GM18507 (cell line): Measurements from ENCODE around the gene KLK1.
A peak's percentile ranks its signal among the peaks of the same experiment; 100 is the strongest.

Experiments used
- DNase-seq: peaks from one replicate; pipeline ENCODE4 v3.0.0; 2011; ENCODE audit warnings: low read depth; ENCODE audit not compliant: insufficient read length; ENCODE audit errors: extremely low spot score
- FAIRE-seq: peaks from 2 replicates; lab custom pipeline; 2011; peaks lifted over from hg19 to GRCh38; lab: Jason Lieb, UNC

The KLK1 gene

GRCh38 chr19:50823389-50824042 is at the start of gene KLK1:
Gene KLK1 (minus strand): TSS chr19:50823787. CDS start chr19:50823748, 39 bp downstream.
- no peak for FAIRE-seq
- no peak for DNase-seq

- FAIRE-seq (no peak), DNase-seq (no peak)
Measured at GRCh38 chr19:50873056-50873455, 49.5 kb upstream of the KLK1 start, which contains the start of gene KLK2. Gene KLK2 (plus strand): TSS chr19:50873439. CDS start chr19:50873474, 35 bp downstream.

GRCh38 chr19:50870417-50871089 is 47.0 kb upstream of the KLK1 start:
- DNase-seq (no peak), FAIRE-seq (no peak)

GRCh38 chr19:50869479-50869878 is 45.9 kb upstream of the KLK1 start:
- DNase-seq = no peak
- no peak for FAIRE-seq

- DNase-seq = no peak
- FAIRE-seq = no peak
Measured at GRCh38 chr19:50861496-50862286, 38.1 kb upstream of the KLK1 start.

- FAIRE-seq (no peak), DNase-seq (no peak)
Measured at GRCh38 chr19:50861010-50861409, 37.4 kb upstream of the KLK1 start.

- FAIRE-seq = no peak
- DNase-seq = no peak
Measured at GRCh38 chr19:50859849-50860248, 36.3 kb upstream of the KLK1 start.

- DNase-seq = no peak
Measured at GRCh38 chr19:50858886-50859285, 35.3 kb upstream of the KLK1 start.

GRCh38 chr19:50857366-50857765 is 33.8 kb upstream of the KLK1 start:
- no peak for DNase-seq
- no peak for FAIRE-seq

More at GRCh38 chr19:50858886-50859285, 35.3 kb upstream of the KLK1 start:
- no peak for FAIRE-seq

GRCh38 chr19:50854636-50855410 is 31.2 kb upstream of the KLK1 start, which contains the start of gene KLK3:
Gene KLK3 (plus strand): TSS chr19:50854915. CDS start chr19:50854956, 41 bp downstream.
- FAIRE-seq = no peak
- DNase-seq = no peak

- no peak for FAIRE-seq
- DNase-seq = no peak
Measured at GRCh38 chr19:50851620-50852019, 28.0 kb upstream of the KLK1 start.

GRCh38 chr19:50850738-50851137 is 27.2 kb upstream of the KLK1 start:
- DNase-seq (no peak), FAIRE-seq (no peak)

GRCh38 chr19:50844296-50844935 is 20.8 kb upstream of the KLK1 start:
- no peak for DNase-seq
- no peak for FAIRE-seq

- FAIRE-seq = no peak
- DNase-seq = no peak
Measured at GRCh38 chr19:50843701-50844221, 20.2 kb upstream of the KLK1 start.

- DNase-seq = no peak
- FAIRE-seq = no peak
Measured at GRCh38 chr19:50843205-50843604, 19.6 kb upstream of the KLK1 start.

GRCh38 chr19:50842130-50842529 is 18.5 kb upstream of the KLK1 start:
- DNase-seq (no peak), FAIRE-seq (no peak)

- no peak for FAIRE-seq
- DNase-seq = no peak
Measured at GRCh38 chr19:50839712-50840655, 16.4 kb upstream of the KLK1 start.

- no peak for DNase-seq
- FAIRE-seq = peak; percentile 68
Measured at GRCh38 chr19:50838239-50838638, 14.7 kb upstream of the KLK1 start.
